Measurements from ENCODE around the gene SORCS3. TPM values are rescaled to one million over a fixed set of nuclear protein-coding genes. Genes with fewer than 3 reads are reported as not detected.

The SORCS3 gene
- total and polyA plus RNA-seq, 2 of the 4 experiments (the other 2 are of a cell fraction) = not detected

- H3K27me3 ChIP-seq (ENCODE audit: control insufficient read depth, insufficient read depth, low read length) = no peaks in the 10 kb centered on the region
- no peak for ATAC-seq (ENCODE audit: low read depth)
- no peaks in the 10 kb centered on the region for H4K20me1 ChIP-seq (ENCODE audit: insufficient read depth, low read length)
- no peak overlapping the region for H3K18ac ChIP-seq (ENCODE audit: low read depth, low read length)
- no peak for TF ChIP-seq MXI1 (IDR thresholded peaks at IDR 0.05; ENCODE audit: borderline replicate concordance, low read depth, low read length)
- no peak for TF ChIP-seq CEBPB (IDR thresholded peaks at IDR 0.05; ENCODE audit: low read depth, low read length)
- no peak for TF ChIP-seq RAD21 (IDR thresholded peaks at IDR 0.05; ENCODE audit: low read length)
- no peak for TF ChIP-seq SMC3 (IDR thresholded peaks at IDR 0.05; ENCODE audit: low read depth, low read length)
- no peak for TF ChIP-seq MAFK (IDR thresholded peaks at IDR 0.05; ENCODE audit: low read depth, low read length)
- TF ChIP-seq ELK1 (IDR thresholded peaks at IDR 0.05; ENCODE audit: borderline replicate concordance, low read depth, low read length) = no peak
- TF ChIP-seq, protein P1, sequence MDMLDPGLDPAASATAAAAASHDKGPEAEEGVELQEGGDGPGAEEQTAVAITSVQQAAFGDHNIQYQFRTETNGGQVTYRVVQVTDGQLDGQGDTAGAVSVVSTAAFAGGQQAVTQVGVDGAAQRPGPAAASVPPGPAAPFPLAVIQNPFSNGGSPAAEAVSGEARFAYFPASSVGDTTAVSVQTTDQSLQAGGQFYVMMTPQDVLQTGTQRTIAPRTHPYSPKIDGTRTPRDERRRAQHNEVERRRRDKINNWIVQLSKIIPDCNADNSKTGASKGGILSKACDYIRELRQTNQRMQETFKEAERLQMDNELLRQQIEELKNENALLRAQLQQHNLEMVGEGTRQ (IDR thresholded peaks at IDR 0.05; ENCODE audit: low read depth, low read length) = no peak
- no peak overlapping the region for H2BK5ac ChIP-seq (ENCODE audit: low read depth, low read length, poor library complexity, severe bottlenecking)
- no peak overlapping the region for H4K91ac ChIP-seq (ENCODE audit: insufficient read depth, low read depth, low read length)
- peaks cover 3% of the 10 kb centered on the region for H3K9me3 ChIP-seq (ENCODE audit: control insufficient read depth, insufficient read depth, low read length)
- dilution Hi-C loops (cut with HindIII; ENCODE audit: low sequenced_read_pairs, unreplicated experiment) (no loop called here), in situ Hi-C loops (cut with MboI; ENCODE audit: low sequenced_read_pairs) (no loop called here), intact Hi-C loops (cut with micrococcal nuclease) (no loop called here)
- no peak overlapping the region for H2BK120ac ChIP-seq (ENCODE audit: low read depth, low read length)
- no peak overlapping the region for H3K4me2 ChIP-seq (ENCODE audit: low read depth, low read length)
- no peaks in the 10 kb centered on the region for H3K36me3 ChIP-seq (ENCODE audit: control insufficient read depth, insufficient read depth, low read length)
- no peak overlapping the region for H2AK9ac ChIP-seq (replicated peaks; ENCODE audit: low read depth, low read length, poor library complexity)
- H2AK5ac ChIP-seq (ENCODE audit: low read depth, low read length) = no peak overlapping the region
- H2BK20ac ChIP-seq (ENCODE audit: low read depth, low read length) = no peak overlapping the region
- H4K5ac ChIP-seq (ENCODE audit: low read depth, low read length) = no peak overlapping the region
- 10% methylated on average over 2 of the region's 4 CpGs; no CpG with 5 or more reads in 1 of the 2 experiments for WGBS, 2 experiments (ENCODE audit: extremely low coverage in 2 of 2, insufficient read length in 1 of 2)
- DNase-seq = no peak
- H2BK15ac ChIP-seq (ENCODE audit: low read depth, low read length) = no peak overlapping the region
- POLR2A ChIA-PET (ENCODE audit: unreplicated experiment) = no interaction called here
- no peak overlapping the region for H3K4me3 ChIP-seq (ENCODE audit: insufficient read depth, low read depth, low read length)
- H4K8ac ChIP-seq (ENCODE audit: low read depth in 2 of 2, low read length in 2 of 2) = no peak overlapping the region
- no TSS peak for BruUV-seq (replicated peaks)
- CTCF ChIA-PET = no interaction called here
- no peaks in the 10 kb centered on the region for H3K9me1 ChIP-seq (ENCODE audit: insufficient read depth, low read length)
- H3K14ac ChIP-seq (replicated peaks; ENCODE audit: low read depth, low read length) = no peak overlapping the region
- no peaks in the 10 kb centered on the region for H3K4me1 ChIP-seq (ENCODE audit: control insufficient read depth, insufficient read depth, low read length)
- no peak overlapping the region for H3K9ac ChIP-seq (ENCODE audit: low read depth, low read length)
- no peaks in the 10 kb centered on the region for H3K79me1 ChIP-seq (ENCODE audit: low read depth in 1 of 2, low read length in 2 of 2)
- no peak overlapping the region for H3K23ac ChIP-seq (ENCODE audit: low read depth, low read length)
- no peak overlapping the region for H3K4ac ChIP-seq (ENCODE audit: low read depth, low read length)
- no peak overlapping the region for H3K27ac ChIP-seq (ENCODE audit: insufficient read depth, low read length)
- no peak overlapping the region for H3K56ac ChIP-seq (ENCODE audit: extremely low read depth, insufficient read depth, low read length)
- H2AFZ ChIP-seq (replicated peaks; ENCODE audit: low read length, poor library complexity) = no peak overlapping the region
Observed at GRCh38 chr10:104707602-104708459, 66.7 kb downstream of the SORCS3 start.

Measured in IMR-90 (cell line).